B cell (primary cell): ENCODE results near the gene DDX25. TPM values are rescaled to one million over a fixed set of nuclear protein-coding genes. Genes with fewer than 3 reads are reported as not detected.

ENCODE experiments used
- ATAC-seq: fragments of 200-7000 bp; cut with Tn5 transposase; one replicate; pipeline ENCODE4 v1.10.0; 2021; ENCODE audit warnings: low read depth, mild to moderate bottlenecking, moderate number of reproducible peaks, moderate library complexity
- CTCF ChIA-PET: fragments of 350-600 bp; sonication (Branson Sonifier 250); formaldehyde crosslinking; loops from one replicate; lab custom pipeline; 2021; ENCODE audit warnings: antibody characterized with exemption, inconsistent platforms; lab: Charles Lee
- POLR2A ChIA-PET: fragments of 350-600 bp; sonication (Branson Sonifier 250); formaldehyde crosslinking; loops from one replicate; lab custom pipeline; 2021; ENCODE audit warnings: antibody characterized with exemption; lab: Charles Lee
- DNase-seq: peaks from one replicate; pipeline ENCODE4 v3.0.0; 2013
- H2AFZ ChIP-seq: 2 replicates; pipeline ENCODE4 v1.6.1; 2012; ENCODE audit warnings: mild to moderate bottlenecking, low read depth, low read length; ENCODE audit not compliant: insufficient read depth, poor library complexity, severe bottlenecking
- H3K27ac ChIP-seq, 2 donors: 1 replicate in 1 of 2; 2 replicates in 1 of 2; pipeline ENCODE4 v1.5.1; 2012 to 2013; ENCODE audit warnings: low read length in 2 of 2, mild to moderate bottlenecking in 2 of 2, moderate library complexity in 1 of 2
- H3K27me3 ChIP-seq, 4 experiments: fragments of 200-600 bp in 1 of 4; sonication (generic) in 1 of 4; replicated peaks in 1 of 4; 1 replicate in 2 of 4; 2 replicates in 2 of 4; pipeline versions ENCODE4 v1.6.1 to v1.7.0; 2013 to 2016; ENCODE audit warnings: low read length in 3 of 4, mild to moderate bottlenecking in 2 of 4, mixed read lengths in 1 of 4, moderate library complexity in 1 of 4; ENCODE audit not compliant: insufficient read depth in 4 of 4, control insufficient read depth in 3 of 4; ENCODE audit errors: control extremely low read depth in 1 of 4
- H3K36me3 ChIP-seq, 2 experiments: replicated peaks in 1 of 2; 1 replicate in 1 of 2; 2 replicates in 1 of 2; pipeline versions ENCODE4 v1.6.1 to v1.7.1; 2013; ENCODE audit warnings: low read length in 1 of 2; ENCODE audit not compliant: insufficient read depth in 2 of 2, control insufficient read depth in 1 of 2; ENCODE audit errors: control extremely low read depth in 1 of 2, extremely low read depth in 1 of 2
- H3K4me1 ChIP-seq, 2 donors: fragments of 200-600 bp in 1 of 2; sonication (generic) in 1 of 2; 1 replicate in 1 of 2; 2 replicates in 1 of 2; pipeline versions ENCODE4 v1.5.1 to v1.6.1; 2013 to 2017; ENCODE audit warnings: low read length in 2 of 2; ENCODE audit not compliant: control insufficient read depth in 2 of 2, insufficient read depth in 2 of 2
- H3K4me2 ChIP-seq: replicated peaks from 2 replicates; pipeline ENCODE3; 2012; ENCODE audit warnings: mild to moderate bottlenecking, low read depth, low read length; ENCODE audit not compliant: poor library complexity, severe bottlenecking
- H3K4me3 ChIP-seq, 5 experiments: fragments of 200-600 bp in 1 of 5; sonication (generic) in 1 of 5; 1 replicate in 3 of 5; 2 replicates in 2 of 5; pipeline versions ENCODE4 v1.5.1 to v1.7.0; 2011 to 2016; ENCODE audit warnings: low read length in 4 of 5, mild to moderate bottlenecking in 4 of 5, low read depth in 2 of 5, control low read depth in 1 of 5, moderate library complexity in 1 of 5; ENCODE audit not compliant: insufficient read depth in 1 of 5; ENCODE audit errors: control extremely low read depth in 1 of 5, extremely low read depth in 1 of 5
- H3K79me2 ChIP-seq: fragments of 200-600 bp; sonication (generic); one replicate; pipeline ENCODE4 v1.6.0; 2016; ENCODE audit warnings: low read length; ENCODE audit not compliant: control insufficient read depth, insufficient read depth
- H3K9ac ChIP-seq: fragments of 200-600 bp; sonication (generic); 2 replicates; pipeline ENCODE4 v1.6.1; 2017; ENCODE audit warnings: mild to moderate bottlenecking, low read length, moderate library complexity
- H3K9me3 ChIP-seq, 3 donors: one replicate each; pipeline versions ENCODE4 v1.6.1 to v1.7.1; 2013; ENCODE audit warnings: low read length in 2 of 3; ENCODE audit not compliant: control insufficient read depth in 2 of 3, insufficient read depth in 1 of 3; ENCODE audit errors: control extremely low read depth in 1 of 3
- H4K20me1 ChIP-seq: 2 replicates; pipeline ENCODE4 v1.6.0; 2012; ENCODE audit warnings: mild to moderate bottlenecking, low read length; ENCODE audit not compliant: insufficient read depth, control insufficient read depth, poor library complexity, severe bottlenecking
- H3K27ac Mint-ChIP-seq: one replicate; pipeline ENCODE4 v1.8.0; 2021; ENCODE audit warnings: mixed read lengths
- H3K27me3 Mint-ChIP-seq: one replicate; pipeline ENCODE4 v1.8.0; 2021; ENCODE audit warnings: mixed read lengths
- H3K4me1 Mint-ChIP-seq: one replicate; pipeline ENCODE4 v1.8.0; 2021; ENCODE audit warnings: mixed read lengths
- H3K4me3 Mint-ChIP-seq: one replicate; pipeline ENCODE4 v1.8.0; 2021; ENCODE audit warnings: mixed read lengths
- H3K9me3 Mint-ChIP-seq: one replicate; pipeline ENCODE4 v1.8.0; 2022; ENCODE audit warnings: mixed read lengths; ENCODE audit not compliant: insufficient read depth
- CTCF ChIP-seq: fragments of 200-600 bp; IDR thresholded peaks from one replicate; pipeline ENCODE4 v1.8.0; 2022; ENCODE audit warnings: antibody characterized with exemption, mild to moderate bottlenecking
- EZH2 ChIP-seq: IDR thresholded peaks from 2 replicates; pipeline ENCODE4 v1.6.1; 2012; ENCODE audit warnings: borderline replicate concordance, low read depth, mild to moderate bottlenecking, moderate library complexity, low read length; ENCODE audit not compliant: insufficient read depth, poor library complexity, severe bottlenecking
- WGBS: methylation state at CpG from one replicate; pipeline ENCODE4 v1.1.5; 2013; ENCODE audit warnings: missing lambda C conversion rate; ENCODE audit not compliant: insufficient coverage; 5-methylcytosine and 5-hydroxymethylcytosine counted together
- intact Hi-C: fragments of 100-400 bp; cut with micrococcal nuclease; formaldehyde crosslinking; loops from one replicate; pipeline ENCODE4 v1.10.0; 2022
- polyA plus RNA-seq: library from polyadenylated mRNA; depleted of rRNA; stranded (reverse); fragments of >200 nt; gene quantifications from 2 replicates; pipeline ENCODE4 v1.2.3, GENCODE V29; 2012
- total RNA-seq, 2 donors: library from RNA; stranded (reverse); fragments of 120-200 nt in 1 of 2; gene quantifications; 1 replicate in 1 of 2; 2 replicates in 1 of 2; pipeline versions ENCODE4 v1.2.3 to v1.2.4, GENCODE V29; 2013 to 2022

DDX25 gene
- total and polyA plus RNA-seq, 2 donors (not counting 1 experiment from before 2014, with no cell fraction given) = not detected

- no peak for DNase-seq
- no peak for ATAC-seq
- H3K27ac ChIP-seq = no peak overlapping the region
- Mint-ChIP-seq H3K4me3 (no peak overlapping the region), H3K4me1 (no peaks in the 10 kb centered on the region), H3K9me3 (peaks cover 2% of the 10 kb centered on the region), H3K27me3 (peaks cover 6% of the 10 kb centered on the region), H3K27ac (no peak overlapping the region)
- no peaks in the 10 kb centered on the region for H3K27me3 ChIP-seq
- no peak overlapping the region for H3K9ac ChIP-seq
- H2AFZ ChIP-seq = no peak overlapping the region
- H3K4me3 ChIP-seq = no peak overlapping the region
- ChIA-PET POLR2A (no interaction called here), CTCF (no interaction called here)
- H3K79me2 ChIP-seq = no peaks in the 10 kb centered on the region
- TF ChIP-seq EZH2 (no peak), CTCF (no peak)
- H3K9me3 ChIP-seq = peaks cover 0 to 1% (median 0%) of the 10 kb centered on the region in 3 donors
- WGBS = 89% methylated on average over 9 of the region's 10 CpGs
- no peak overlapping the region for H3K4me2 ChIP-seq
- intact Hi-C loops = no loop called here
- H4K20me1 ChIP-seq = no peaks in the 10 kb centered on the region
- no peaks in the 10 kb centered on the region for H3K36me3 ChIP-seq
- no peaks in the 10 kb centered on the region for H3K4me1 ChIP-seq
These were observed 55.6 kb downstream of the DDX25 start for GRCh38 chr11:125959931-125960330.

GRCh38 chr11:125960771-125961170, 56.5 kb downstream of the DDX25 start:
- Histone ChIP-seq H3K9me3 (peaks cover 0 to 1% (median 0%) of the 10 kb centered on the region in 3 donors), H3K36me3 (no peaks in the 10 kb centered on the region), H3K27ac (no peak overlapping the region), H2AFZ (no peak overlapping the region), H3K4me3 (no peak overlapping the region), H3K9ac (no peak overlapping the region), H3K79me2 (no peaks in the 10 kb centered on the region), H3K4me2 (no peak overlapping the region), H3K27me3 (no peaks in the 10 kb centered on the region), H3K4me1 (no peaks in the 10 kb centered on the region), H4K20me1 (no peaks in the 10 kb centered on the region)
- Mint-ChIP-seq H3K4me1 (no peaks in the 10 kb centered on the region), H3K4me3 (no peak overlapping the region), H3K27me3 (peaks cover 9% of the 10 kb centered on the region), H3K27ac (no peak overlapping the region), H3K9me3 (peaks cover 2% of the 10 kb centered on the region)
- ChIA-PET POLR2A (no interaction called here), CTCF (no interaction called here)
- ATAC-seq (no peak), DNase-seq (no peak)
- 91% methylated on average over 5 of the region's 6 CpGs for WGBS
- intact Hi-C loops = no loop called here
- no peak for TF ChIP-seq CTCF
